H54 (cell line): ENCODE results near the gene RADIL.

Experiments used
- DNase-seq: peaks from one replicate; pipeline ENCODE4 v3.0.0; 2011; ENCODE audit warnings: low spot score, mixed read lengths; ENCODE audit not compliant: insufficient read length
- FAIRE-seq: peaks from 3 replicates; lab custom pipeline; 2011; peaks lifted over from hg19 to GRCh38; lab: Jason Lieb, UNC
- POLR2A ChIP-seq: IDR thresholded peaks from 2 replicates; pipeline ENCODE4 v1.6.1; 2011; ENCODE audit warnings: low read depth, mild to moderate bottlenecking, low read length

The RADIL gene

GRCh38 chr7:4851459-4852422 lies 31.8 kb downstream of the RADIL start:
- FAIRE-seq (no peak), DNase-seq (peak; percentile 73)
- no peak for TF ChIP-seq POLR2A

- FAIRE-seq (no peak), DNase-seq (no peak)
- TF ChIP-seq POLR2A, result no peak
Observed at GRCh38 chr7:4850262-4850795, 33.2 kb downstream of the RADIL start.

- TF ChIP-seq POLR2A, result no peak
- DNase-seq (no peak), FAIRE-seq (no peak)
Observed at GRCh38 chr7:4849390-4849789, 34.1 kb downstream of the RADIL start.

GRCh38 chr7:4845740-4846142 lies 37.8 kb downstream of the RADIL start:
- TF ChIP-seq POLR2A, result no peak
- FAIRE-seq (no peak), DNase-seq (no peak)

- no peak for TF ChIP-seq POLR2A
- no peak for DNase-seq
- FAIRE-seq, result no peak
Observed at GRCh38 chr7:4842319-4843064, 41.0 kb downstream of the RADIL start.

- FAIRE-seq (no peak), DNase-seq (no peak)
- TF ChIP-seq POLR2A, result no peak
Observed at GRCh38 chr7:4841836-4842235, 41.7 kb downstream of the RADIL start.

- no peak for TF ChIP-seq POLR2A
- no peak for FAIRE-seq
- no peak for DNase-seq
Observed at GRCh38 chr7:4841007-4841784, 42.3 kb downstream of the RADIL start.

- no peak for DNase-seq
- no peak for FAIRE-seq
- no peak for TF ChIP-seq POLR2A
Observed at GRCh38 chr7:4840079-4840501, 43.4 kb downstream of the RADIL start.

- DNase-seq, result no peak
- FAIRE-seq, result no peak
- no peak for TF ChIP-seq POLR2A
Observed at GRCh38 chr7:4838626-4839334, 44.7 kb downstream of the RADIL start.

GRCh38 chr7:4837803-4838625 lies 45.5 kb downstream of the RADIL start:
- DNase-seq (no peak), FAIRE-seq (no peak)
- no peak for TF ChIP-seq POLR2A

GRCh38 chr7:4837041-4837802 lies 46.3 kb downstream of the RADIL start:
- no peak for TF ChIP-seq POLR2A
- FAIRE-seq (no peak), DNase-seq (no peak)
